Suppressor macrophage (primary cell): ENCODE results near the gene SLC14A1.

ENCODE experiments used
- DNase-seq, 4 experiments: peaks; one replicate each; pipeline ENCODE4 v3.0.0-alpha.2; 2020 to 2022

SLC14A1 gene

GRCh38 chr18:45760462-45761036 is 36.6 kb downstream of the SLC14A1 start:
- no peak for DNase-seq

- DNase-seq = peak; percentile 53 to 73 (median 62)
Measured at GRCh38 chr18:45761512-45762114, 37.6 kb downstream of the SLC14A1 start.

DNA sequence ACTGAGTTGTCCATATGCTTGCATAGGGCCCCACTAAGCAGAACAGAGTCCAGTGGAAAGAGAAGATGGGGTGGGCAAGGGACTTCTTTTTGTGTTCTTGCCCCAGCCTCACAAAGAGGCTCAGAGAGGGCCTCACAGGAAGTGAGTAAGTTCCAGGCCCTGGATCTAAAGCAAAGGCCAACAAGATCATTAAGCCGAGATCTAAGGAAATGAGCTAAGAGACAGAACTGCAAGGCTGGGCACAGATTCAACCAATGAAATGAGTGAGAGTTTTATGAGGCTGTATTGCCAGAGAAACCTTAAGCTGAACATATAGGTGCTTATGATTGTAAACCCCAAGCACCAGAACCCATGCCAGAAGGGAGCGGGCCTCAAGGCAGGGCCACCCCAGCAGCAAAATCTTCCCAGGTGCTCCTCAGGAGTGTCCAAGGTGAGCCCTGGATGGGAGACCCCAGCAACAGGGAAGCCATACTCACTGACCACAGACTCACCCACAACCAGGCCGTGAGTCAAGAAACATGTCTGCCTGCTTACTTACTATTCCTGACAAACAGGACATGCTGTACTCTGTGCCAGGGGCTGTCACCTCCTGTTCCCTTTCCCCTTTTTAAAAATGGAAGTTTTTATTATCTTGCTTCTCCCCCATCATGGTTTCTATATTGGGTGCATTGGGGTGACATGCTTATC is 40.2 kb downstream of the SLC14A1 start:
- no peak for DNase-seq

GRCh38 chr18:45765796-45766195 is 41.8 kb downstream of the SLC14A1 start:
- DNase-seq = no peak

DNA sequence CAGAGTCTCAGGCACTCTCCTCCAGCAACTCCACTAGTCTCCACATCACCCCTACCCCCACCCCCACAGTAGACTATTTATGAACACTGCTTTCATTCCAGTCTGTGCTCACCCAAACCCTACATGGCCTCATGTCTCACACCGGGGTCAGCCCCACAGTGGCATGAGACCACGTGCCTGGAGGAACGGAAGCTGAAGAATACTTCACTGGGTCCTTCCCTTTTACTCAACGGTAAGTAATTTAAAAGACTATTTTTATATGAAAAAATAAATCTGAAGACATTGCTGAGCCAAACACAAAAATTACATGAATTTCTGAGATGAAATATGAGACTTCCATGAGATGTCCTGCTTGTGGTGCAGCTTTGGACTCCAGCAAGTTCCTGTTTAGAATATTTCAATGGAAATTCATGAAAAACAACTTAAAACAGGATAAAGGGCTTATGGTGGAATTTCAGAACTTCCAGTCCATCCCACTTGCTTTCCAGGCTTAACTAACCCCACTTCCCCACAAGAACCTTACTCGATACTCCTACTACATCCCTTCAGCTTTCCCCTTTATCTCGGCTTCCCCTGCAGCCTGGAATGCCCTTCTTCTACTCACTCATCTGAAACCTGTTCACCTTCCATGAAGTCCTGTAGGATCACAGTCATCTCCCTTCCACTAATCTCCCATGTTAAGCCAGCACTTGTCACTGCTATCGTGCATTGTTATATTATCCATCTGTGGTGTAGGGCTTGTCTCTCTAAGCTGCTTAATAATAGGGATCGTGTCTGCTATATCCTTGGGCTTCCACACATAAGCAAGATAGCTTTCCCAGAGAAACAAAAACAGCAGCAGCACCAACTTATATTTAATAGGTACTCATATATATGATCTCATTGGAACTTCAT is 47.9 kb downstream of the SLC14A1 start:
- no peak for DNase-seq

DNA sequence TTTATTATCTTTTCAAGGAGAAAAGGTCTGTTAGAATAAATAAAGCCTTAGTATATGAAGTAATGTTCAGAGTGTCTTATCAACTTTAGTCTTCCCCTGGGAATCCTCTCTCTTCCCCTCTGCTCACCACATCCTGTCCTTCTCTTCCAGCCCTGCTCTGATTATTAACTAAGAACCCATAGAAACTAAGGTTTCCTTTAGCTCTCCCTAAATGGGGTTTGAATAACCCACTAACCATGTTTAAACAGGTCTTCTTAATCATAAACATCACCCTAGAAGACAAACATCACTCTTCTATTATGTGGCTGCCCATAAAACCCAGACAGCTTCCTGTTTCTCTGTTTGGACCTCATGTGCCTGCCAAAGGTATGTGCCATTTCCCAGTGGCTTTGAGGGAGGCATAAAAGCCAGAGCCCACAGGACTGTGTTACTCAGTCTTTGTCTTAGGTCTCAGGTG is 50.1 kb downstream of the SLC14A1 start:
- DNase-seq = no peak

GRCh38 chr18:45775241-45775676 is 51.3 kb downstream of the SLC14A1 start:
- DNase-seq = peak; percentile 89 to 93 (median 92)

GRCh38 chr18:45775743-45776142 is 51.8 kb downstream of the SLC14A1 start:
- peak in 1 of 4 experiments; percentile 9 for DNase-seq

- no peak for DNase-seq
Measured at GRCh38 chr18:45777393-45777792, 53.4 kb downstream of the SLC14A1 start.

GRCh38 chr18:45780568-45780967 is 56.6 kb downstream of the SLC14A1 start:
- no peak for DNase-seq

DNA sequence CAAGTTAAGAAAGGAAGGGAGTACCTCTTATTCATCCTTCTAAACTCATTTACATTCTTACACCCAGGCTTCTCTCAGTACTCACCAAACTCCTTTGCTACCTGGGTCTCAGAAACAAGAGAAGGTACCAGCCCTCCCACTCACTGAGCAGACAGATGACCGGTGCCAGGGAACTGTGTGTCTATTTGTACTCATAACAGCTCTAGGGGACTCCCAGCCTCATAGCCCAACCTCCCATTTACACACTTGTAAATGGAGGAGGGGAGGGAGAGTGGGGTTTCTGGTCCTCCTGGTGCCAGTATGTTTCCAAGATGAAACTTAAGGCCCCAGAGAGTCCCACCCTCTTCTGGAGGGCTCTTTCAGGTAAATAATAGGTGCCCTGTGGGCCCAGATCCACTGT is 58.7 kb downstream of the SLC14A1 start:
- DNase-seq = no peak

DNA sequence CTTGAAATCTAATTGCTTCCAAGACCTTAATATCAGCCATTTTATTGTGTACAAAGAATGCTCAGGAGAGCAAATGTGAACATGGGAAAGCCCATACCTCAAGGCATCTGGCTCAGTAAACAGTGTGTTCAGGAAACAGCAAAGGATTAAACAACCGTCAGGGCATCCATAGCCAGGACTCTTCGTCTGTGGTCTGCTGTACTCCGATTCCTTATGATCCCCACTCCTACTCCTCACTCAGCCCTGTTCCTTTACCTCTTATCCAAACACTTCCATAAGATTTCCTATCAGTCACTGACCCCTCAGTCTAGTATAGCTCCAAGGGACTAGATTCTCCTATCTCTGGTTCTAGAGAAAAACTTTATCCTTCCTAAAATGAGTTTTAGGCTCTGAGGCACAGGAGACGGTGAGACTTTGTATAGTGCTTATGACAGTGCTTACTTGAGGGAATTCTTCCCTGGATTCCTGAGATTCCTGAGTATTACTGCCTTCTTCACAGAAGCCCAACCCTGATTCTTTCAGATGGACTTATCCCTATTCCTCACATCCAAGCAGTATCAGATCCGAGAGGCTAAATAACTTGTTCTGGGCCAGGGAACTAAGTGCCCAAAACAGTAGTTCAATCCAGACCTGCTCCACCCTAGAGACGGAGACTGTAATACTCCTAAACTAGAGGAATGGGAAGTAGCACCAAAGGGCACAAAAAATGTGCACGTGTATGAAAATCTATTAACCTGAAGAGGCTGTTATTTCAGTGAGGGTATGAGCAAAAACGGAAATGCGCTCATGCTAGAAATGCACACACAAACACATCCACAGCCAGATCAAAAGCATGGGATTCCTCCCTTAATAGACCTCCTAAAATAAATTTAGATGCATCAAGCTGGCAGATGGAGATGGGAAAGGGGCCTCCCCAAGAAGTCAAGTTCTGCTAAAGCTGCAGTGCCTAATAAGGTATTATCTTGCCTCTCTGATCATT is 59.4 kb downstream of the SLC14A1 start:
- DNase-seq = no peak

DNA sequence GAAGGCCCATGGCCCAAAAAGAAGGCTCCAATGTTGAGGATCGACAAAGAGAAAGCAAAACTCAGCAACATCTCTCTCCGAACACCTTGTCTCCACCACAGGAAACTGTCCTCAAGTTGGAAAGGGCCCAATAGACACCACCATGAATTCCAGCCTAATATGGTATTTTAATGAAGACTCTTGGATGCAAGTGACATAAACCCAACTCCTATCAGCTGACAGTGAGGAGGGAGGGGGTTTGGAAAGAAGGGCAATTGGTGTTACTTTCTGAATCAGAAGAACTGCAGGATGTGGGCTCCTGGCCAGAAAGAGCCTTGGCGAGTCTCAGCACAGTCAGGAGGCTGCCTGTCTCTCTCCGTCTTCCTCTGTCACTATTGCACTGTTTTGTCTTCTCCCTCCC is 61.2 kb downstream of the SLC14A1 start:
- DNase-seq = peak in 1 of 4 experiments; percentile 28

DNA sequence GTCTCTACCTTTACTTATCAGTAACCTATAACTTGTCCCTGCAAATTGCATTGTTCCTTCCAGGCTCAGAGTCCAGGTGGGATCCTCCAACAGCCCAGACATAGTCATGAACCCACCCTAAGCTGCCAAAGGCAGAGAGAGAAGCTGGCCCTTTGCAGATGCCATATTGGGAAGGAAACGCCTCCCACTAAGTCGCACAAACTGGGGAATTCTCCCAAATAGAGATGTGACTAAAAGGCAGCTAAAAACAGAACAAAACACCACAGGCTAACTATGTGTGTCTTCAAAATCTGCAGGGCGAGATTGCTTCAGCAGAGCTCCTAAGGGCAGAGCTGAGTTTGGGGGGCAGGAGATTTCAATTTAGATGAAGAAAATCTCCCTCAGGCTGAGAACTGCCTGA is 63.0 kb downstream of the SLC14A1 start:
- DNase-seq = peak in 1 of 4 experiments; percentile 36

DNA sequence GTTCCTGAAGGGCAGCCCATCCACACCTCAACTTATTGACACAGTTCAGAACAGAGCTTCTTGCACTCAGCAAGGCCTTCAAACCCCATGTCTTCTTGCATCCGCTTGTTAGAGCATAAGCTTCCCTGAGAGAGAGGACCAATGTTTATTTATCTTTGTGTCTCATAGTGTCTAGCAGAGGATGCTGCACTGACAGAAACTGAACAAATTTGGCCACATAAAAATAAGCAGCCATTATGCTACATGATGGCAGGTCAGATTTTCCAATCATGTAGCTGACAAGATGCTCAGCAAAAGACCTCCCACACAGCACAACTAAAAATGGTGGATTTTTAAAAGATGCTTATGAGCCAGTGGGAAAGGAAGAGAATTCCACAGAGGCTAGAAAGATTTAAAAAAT is 63.4 kb downstream of the SLC14A1 start:
- no peak for DNase-seq

DNA sequence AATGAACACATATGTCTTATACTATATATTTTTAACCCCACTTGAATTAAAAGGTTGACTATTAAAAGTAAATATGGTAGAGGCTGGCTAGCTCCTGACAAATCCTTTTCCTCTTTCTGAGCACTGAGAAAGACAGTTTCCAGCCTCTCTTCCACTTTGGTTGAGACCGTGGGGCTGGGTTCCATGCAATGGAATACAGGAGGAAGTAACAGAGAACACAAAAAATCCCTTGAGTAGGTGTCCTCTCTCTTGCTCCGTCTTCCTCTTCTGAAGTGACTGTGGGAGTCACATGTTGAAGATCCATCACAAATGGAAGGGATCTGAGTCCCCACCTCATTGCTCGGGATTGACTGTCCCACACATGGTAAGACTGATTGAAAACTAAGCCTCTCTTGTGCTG is 64.9 kb downstream of the SLC14A1 start:
- peak; percentile 64 to 84 (median 82) for DNase-seq

DNA sequence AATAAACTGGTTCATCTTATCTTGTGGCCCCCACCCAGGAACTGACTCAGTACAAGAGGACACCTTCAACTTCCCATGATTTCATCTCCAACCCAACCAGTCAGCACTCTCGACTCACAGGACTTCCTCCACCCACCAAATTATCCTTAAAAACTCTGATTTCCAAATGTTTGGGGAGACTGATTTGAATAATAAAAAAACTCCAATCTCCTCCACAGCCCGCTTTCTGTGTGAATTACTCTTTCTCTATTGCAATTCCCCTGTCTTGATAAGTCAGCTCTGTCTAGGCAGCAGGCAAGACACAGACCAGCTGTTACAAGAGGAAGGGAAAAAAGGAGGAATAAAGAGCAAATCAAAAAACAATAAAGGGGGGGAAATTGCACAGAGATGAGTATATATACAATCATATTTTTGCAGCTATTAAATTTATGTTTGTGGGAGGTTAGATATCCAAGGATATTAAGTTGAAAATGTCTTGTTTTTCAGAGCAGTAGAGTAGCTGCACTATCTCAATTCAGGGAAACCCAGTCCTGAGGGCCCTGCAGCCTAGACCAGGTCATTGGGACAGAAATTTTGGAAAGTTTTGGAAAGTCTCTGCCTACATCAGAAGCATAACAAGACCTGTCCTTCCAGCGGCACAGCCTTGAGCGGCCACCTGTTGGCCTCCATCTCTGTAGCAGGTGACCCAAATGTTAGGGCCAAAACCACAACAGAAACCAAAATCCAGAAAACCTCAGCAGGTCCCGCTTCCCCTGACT is 68.7 kb downstream of the SLC14A1 start:
- DNase-seq = peak; percentile 26 to 71 (median 66)

DNA sequence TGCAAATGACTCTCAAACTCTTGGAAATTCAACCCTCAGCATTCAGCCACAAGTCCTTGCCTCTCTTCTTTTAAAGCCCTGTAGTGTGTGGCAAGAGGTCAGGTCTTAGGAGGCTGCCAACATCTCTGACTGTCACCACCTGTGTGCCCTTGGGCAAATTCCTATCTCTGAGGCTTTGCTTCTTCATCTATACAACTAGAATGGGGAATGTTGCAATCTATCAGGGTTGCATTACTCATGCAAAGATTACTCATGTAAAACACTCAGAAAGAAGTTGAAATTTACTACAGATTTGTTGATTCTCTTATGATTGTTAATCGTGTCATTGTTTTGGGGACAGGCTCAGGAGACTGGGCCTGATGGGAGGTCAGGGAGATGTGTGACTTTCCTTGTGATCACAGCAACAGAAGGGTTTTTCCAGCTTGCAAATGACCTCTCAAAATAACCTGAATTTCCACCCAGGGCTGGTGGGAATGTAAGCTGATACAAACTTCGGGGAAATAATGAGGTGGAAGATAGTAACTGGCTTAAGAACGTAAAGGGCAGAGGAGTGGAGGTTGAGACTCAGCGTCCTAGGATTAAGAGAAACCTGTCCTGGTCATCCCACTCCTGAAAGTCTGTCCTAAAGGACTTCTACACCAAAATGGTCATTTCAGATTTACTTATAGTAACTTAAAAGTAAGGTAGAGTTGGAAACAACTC is 69.4 kb downstream of the SLC14A1 start:
- DNase-seq = peak; percentile 61 to 90 (median 81)

DNA sequence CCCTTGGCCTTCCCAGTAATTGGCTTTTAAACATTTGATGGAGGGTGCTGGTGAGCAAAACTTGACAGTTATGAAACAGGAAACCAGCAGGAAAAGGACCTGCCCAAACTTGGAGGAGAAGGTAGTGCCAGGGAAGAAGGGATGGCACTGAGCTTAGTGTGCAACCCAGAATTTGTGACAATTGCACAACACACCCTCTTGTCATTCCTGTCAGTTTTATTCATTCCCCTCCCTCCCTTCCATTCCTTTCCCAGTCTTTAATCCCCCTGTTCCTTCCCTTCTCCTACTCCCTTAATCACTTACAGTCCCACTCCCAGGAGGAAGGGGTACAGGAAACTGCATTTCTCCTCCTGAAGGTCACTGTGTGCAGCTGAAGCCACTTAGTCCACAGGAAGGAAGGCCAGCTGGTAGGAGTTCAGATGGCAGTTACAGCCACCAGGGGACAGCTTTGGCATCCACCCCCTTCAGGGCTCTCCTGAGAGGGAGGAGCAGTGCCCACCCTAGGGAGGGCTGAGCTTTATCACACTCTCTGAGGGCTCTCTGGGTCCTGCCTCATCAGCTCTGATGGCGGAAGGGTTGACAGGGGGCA is 77.5 kb downstream of the SLC14A1 start:
- peak in 2 of 4 experiments; percentile 39 to 45 for DNase-seq
